Neural progenitor cell (in vitro differentiated cells): ENCODE results near the gene ALOX12B.

Experiments
- CTCF ChIP-seq: fragments of 200-600 bp; sonication (generic); IDR thresholded peaks from 2 replicates; pipeline ENCODE4 v1.5.1; 2017; ENCODE audit warnings: antibody characterized with exemption, mild to moderate bottlenecking
- EZH2 ChIP-seq: fragments of 200-600 bp; sonication (generic); IDR thresholded peaks from 2 replicates; pipeline ENCODE4 v1.6.1; 2017; ENCODE audit warnings: antibody characterized with exemption, mild to moderate bottlenecking, moderate library complexity

- TF ChIP-seq CTCF = no peak
- no peak for TF ChIP-seq EZH2
These were observed 47.8 kb downstream of the ALOX12B start for GRCh38 chr17:8039611-8040168.
